KMS-11 (cell line): ENCODE measurements around the gene SYS1.

ENCODE experiments used
- H2AFZ ChIP-seq: fragments of 200-600 bp; sonication (generic); 2 replicates; pipeline ENCODE4 v1.6.1; 2016; ENCODE audit warnings: antibody characterized with exemption, mixed run types, low read depth
- H3K27ac ChIP-seq: fragments of 200-600 bp; sonication (generic); 2 replicates; pipeline ENCODE4 v1.6.1; 2016; ENCODE audit warnings: mild to moderate bottlenecking, mixed run types
- H3K27me3 ChIP-seq: fragments of 200-600 bp; sonication (generic); 2 replicates; pipeline ENCODE4 v1.6.1; 2017; ENCODE audit warnings: mild to moderate bottlenecking, low read depth, mixed run types, moderate library complexity; ENCODE audit not compliant: insufficient read depth
- H3K36me3 ChIP-seq: fragments of 200-600 bp; sonication (generic); 2 replicates; pipeline ENCODE4 v1.6.1; 2017; ENCODE audit warnings: mild to moderate bottlenecking, mixed run types; ENCODE audit not compliant: insufficient read depth
- H3K4me1 ChIP-seq: fragments of 200-600 bp; sonication (generic); 2 replicates; pipeline ENCODE4 v1.6.1; 2016; ENCODE audit warnings: mild to moderate bottlenecking, low read depth, mixed run types; ENCODE audit not compliant: poor library complexity, severe bottlenecking
- H3K4me2 ChIP-seq: fragments of 200-600 bp; sonication (generic); 2 replicates; pipeline ENCODE4 v1.7.0; 2016; ENCODE audit warnings: mild to moderate bottlenecking, mixed run types
- H3K4me3 ChIP-seq: fragments of 200-600 bp; sonication (generic); IDR thresholded peaks from 2 replicates; pipeline ENCODE4 v1.6.1; 2017; ENCODE audit warnings: low read depth, low read length, mixed read lengths; ENCODE audit not compliant: insufficient read depth
- H3K79me2 ChIP-seq: fragments of 200-600 bp; sonication (generic); 2 replicates; pipeline ENCODE4 v1.6.1; 2016; ENCODE audit warnings: low read depth, mixed run types; ENCODE audit not compliant: insufficient read depth
- H3K9ac ChIP-seq: fragments of 200-600 bp; sonication (generic); 2 replicates; pipeline ENCODE4 v1.6.1; 2016; ENCODE audit warnings: mild to moderate bottlenecking, mixed run types
- H4K20me1 ChIP-seq: fragments of 200-600 bp; sonication (generic); 2 replicates; pipeline ENCODE4 v1.6.1; 2016; ENCODE audit warnings: mild to moderate bottlenecking, mixed run types; ENCODE audit not compliant: insufficient read depth
- CTCF ChIP-seq: fragments of 200-600 bp; sonication (generic); conservative IDR thresholded peaks from 2 replicates; pipeline ENCODE4 v1.6.1; 2017; ENCODE audit warnings: low read depth, mild to moderate bottlenecking, antibody characterized with exemption, low read length, moderate library complexity, mixed read lengths

Gene SYS1

GRCh38 chr20:45374966-45375365 is 12.0 kb downstream of the SYS1 start:
- H3K4me2 ChIP-seq = no peak overlapping the region
- no peaks in the 10 kb centered on the region for H3K36me3 ChIP-seq
- no peaks in the 10 kb centered on the region for H4K20me1 ChIP-seq
- no peak overlapping the region for H3K9ac ChIP-seq
- H3K79me2 ChIP-seq = no peaks in the 10 kb centered on the region
- no peak overlapping the region for H3K4me3 ChIP-seq
- no peak for TF ChIP-seq CTCF
- no peak overlapping the region for H3K27ac ChIP-seq
- H2AFZ ChIP-seq = no peak overlapping the region
- H3K4me1 ChIP-seq = peaks cover 24% of the 10 kb centered on the region
- no peaks in the 10 kb centered on the region for H3K27me3 ChIP-seq

- Histone ChIP-seq H3K4me3 (no peak overlapping the region), H3K4me2 (no peak overlapping the region), H3K4me1 (peaks cover 37% of the 10 kb centered on the region), H2AFZ (no peak overlapping the region), H3K9ac (no peak overlapping the region), H3K27me3 (no peaks in the 10 kb centered on the region), H3K27ac (no peak overlapping the region), H4K20me1 (no peaks in the 10 kb centered on the region), H3K36me3 (no peaks in the 10 kb centered on the region), H3K79me2 (no peaks in the 10 kb centered on the region)
- no peak for TF ChIP-seq CTCF
These were observed 14.3 kb downstream of the SYS1 start for GRCh38 chr20:45377269-45377668.

GRCh38 chr20:45378191-45378590 is 15.2 kb downstream of the SYS1 start, which contains the start of gene TP53TG5:
TP53TG5 (minus strand) TSS chr20:45378325; CDS start chr20:45378236, 89 bp downstream.
- no peak within 1 kb of the TSS for H3K4me2 ChIP-seq
- no peak within 1 kb of the TSS for H2AFZ ChIP-seq
- no peak for TF ChIP-seq CTCF
- H3K4me1 ChIP-seq = peaks cover 35% of the 10 kb centered on the region
- H4K20me1 ChIP-seq = no peaks in the 10 kb centered on the region
- H3K4me3 ChIP-seq = no peak within 1 kb of the TSS
- H3K79me2 ChIP-seq = no peaks in the 10 kb centered on the region
- no peaks in the 10 kb centered on the region for H3K36me3 ChIP-seq
- H3K27me3 ChIP-seq = no peaks in the 10 kb centered on the region
- H3K9ac ChIP-seq = no peak within 1 kb of the TSS
- H3K27ac ChIP-seq = no peak within 1 kb of the TSS

- H3K4me1 ChIP-seq = peaks cover 37% of the 10 kb centered on the region
- no peaks in the 10 kb centered on the region for H3K79me2 ChIP-seq
- 0 out of 2 replicates have a peak overlapping the region, but pooled peaks have one; percentile 16 for H3K9ac ChIP-seq
- no peak overlapping the region for H2AFZ ChIP-seq
- TF ChIP-seq CTCF = no peak
- peak overlapping the region; percentile 27 for H3K4me2 ChIP-seq
- H3K27me3 ChIP-seq = no peaks in the 10 kb centered on the region
- H3K27ac ChIP-seq = peak overlapping the region; percentile 51
- H4K20me1 ChIP-seq = no peaks in the 10 kb centered on the region
- no peak overlapping the region for H3K4me3 ChIP-seq
- no peaks in the 10 kb centered on the region for H3K36me3 ChIP-seq
These were observed 24.3 kb downstream of the SYS1 start for GRCh38 chr20:45387274-45387673.
